HG03354 (cell line): Measurements from ENCODE around the gene LRCH3.

Source experiments
- ATAC-seq: cut with Tn5 transposase; IDR thresholded peaks from one replicate; pipeline ENCODE4 v1.9.1; 2021; ENCODE audit warnings: mild to moderate bottlenecking; ENCODE audit not compliant: unreplicated experiment, poor library complexity, severe bottlenecking

LRCH3 gene

GRCh38 chr3:197830308-197830966 is 39.4 kb downstream of the LRCH3 start:
- ATAC-seq, result no peak

GRCh38 chr3:197830967-197831313 is 39.9 kb downstream of the LRCH3 start:
- ATAC-seq, result no peak

- ATAC-seq, result no peak
Observed at GRCh38 chr3:197833930-197834715, 43.1 kb downstream of the LRCH3 start.

GRCh38 chr3:197835509-197835908 is 44.5 kb downstream of the LRCH3 start:
- no peak for ATAC-seq

- ATAC-seq, result no peak
Observed at GRCh38 chr3:197836244-197836643, 45.2 kb downstream of the LRCH3 start.

GRCh38 chr3:197837282-197837681 is 46.2 kb downstream of the LRCH3 start:
- no peak for ATAC-seq

- ATAC-seq, result no peak
Observed at GRCh38 chr3:197841789-197842188, 50.7 kb downstream of the LRCH3 start.

- no peak for ATAC-seq
Observed at GRCh38 chr3:197846491-197846890, 55.4 kb downstream of the LRCH3 start.

GRCh38 chr3:197847866-197848401 is 56.9 kb downstream of the LRCH3 start:
- peak; percentile 87 for ATAC-seq

- ATAC-seq, result no peak
Observed at GRCh38 chr3:197854596-197855343, 63.7 kb downstream of the LRCH3 start.

- no peak for ATAC-seq
Observed at GRCh38 chr3:197855571-197855970, 64.5 kb downstream of the LRCH3 start.

GRCh38 chr3:197856199-197856816 is 65.3 kb downstream of the LRCH3 start:
- ATAC-seq, result no peak

GRCh38 chr3:197858133-197858532 is 67.1 kb downstream of the LRCH3 start:
- no peak for ATAC-seq

- ATAC-seq, result no peak
Observed at GRCh38 chr3:197858598-197858997, 67.5 kb downstream of the LRCH3 start.

- ATAC-seq, result no peak
Observed at GRCh38 chr3:197866035-197866434, 75.0 kb downstream of the LRCH3 start.

GRCh38 chr3:197873329-197873728 is 82.3 kb downstream of the LRCH3 start:
- ATAC-seq, result no peak

- no peak for ATAC-seq
Observed at GRCh38 chr3:197874064-197874463, 83.0 kb downstream of the LRCH3 start.

- ATAC-seq, result no peak
Observed at GRCh38 chr3:197874653-197875052, 83.6 kb downstream of the LRCH3 start.

- no peak for ATAC-seq
Observed at GRCh38 chr3:197877902-197878301, 86.8 kb downstream of the LRCH3 start.

GRCh38 chr3:197878427-197878826 is 87.4 kb downstream of the LRCH3 start:
- ATAC-seq, result no peak
